Body of pancreas (tissue), 4 donors: ENCODE measurements around the gene TRIM36. TPM values are rescaled to one million over a fixed set of nuclear protein-coding genes. Genes with fewer than 3 reads are reported as not detected.
A peak's percentile ranks its signal among the peaks of the same experiment; 100 is the strongest.

Experiments used
- ATAC-seq: fragments of 150-250 bp; one replicate; pipeline ENCODE4 v1.9.1; 2016
- DNase-seq, 4 donors: peaks; one replicate each; pipeline ENCODE4 v3.0.0-alpha.2; 2019
- H3K27ac ChIP-seq, 4 donors: fragments of 200-600 bp; sonication (generic); 1 replicate in 3 of 4; 2 replicates in 1 of 4; pipeline versions ENCODE4 v1.5.1 to v1.6.1; 2016 to 2019; ENCODE audit warnings: mild to moderate bottlenecking in 1 of 4, mixed read lengths in 1 of 4, moderate library complexity in 1 of 4
- H3K27me3 ChIP-seq, 2 donors: fragments of 200-600 bp; sonication (generic); one replicate each; pipeline ENCODE4 v1.6.0; 2016; ENCODE audit warnings: mild to moderate bottlenecking in 1 of 2
- H3K36me3 ChIP-seq, 2 donors: fragments of 200-600 bp; sonication (generic); replicated peaks in 1 of 2; 2 replicates each; pipeline ENCODE4 v1.5.1; 2016; ENCODE audit warnings: low read depth in 2 of 2; ENCODE audit not compliant: insufficient read depth in 1 of 2
- H3K4me1 ChIP-seq: fragments of 200-600 bp; sonication (generic); one replicate; pipeline ENCODE4 v1.6.0; 2016
- H3K4me3 ChIP-seq, 2 donors: fragments of 200-600 bp; sonication (generic); 1 replicate in 1 of 2; 2 replicates in 1 of 2; pipeline ENCODE4 v1.5.1; 2016 to 2019
- H3K9me3 ChIP-seq, 3 donors: fragments of 200-600 bp; sonication (generic); 1 replicate in 2 of 3; 2 replicates in 1 of 3; pipeline ENCODE4 v1.5.1; 2016
- POLR2A ChIP-seq, 3 donors: fragments of 450-650 bp; IDR thresholded peaks; one replicate each; pipeline ENCODE4 v1.6.1; 2016; ENCODE audit warnings: antibody characterized with exemption in 3 of 3, mild to moderate bottlenecking in 2 of 3
- WGBS, 2 donors: methylation state at CpG; one replicate each; pipeline ENCODE4 v1.1.5; 2017; 5-methylcytosine and 5-hydroxymethylcytosine counted together
- intact Hi-C: fragments of 100-400 bp; cut with DNase I; formaldehyde crosslinking; loops from one replicate; pipeline ENCODE4 v1.15.1; 2023
- total RNA-seq, 2 donors: library from RNA; depleted of rRNA; stranded (reverse); fragments of >200 nt; gene quantifications; one replicate each; pipeline ENCODE4 v1.1.0, GENCODE V29; 2016
- TF ChIP-seq, protein P1 (sequence below), 7 experiments: fragments of 450-650 bp in 4 of 7; fragments of 200-600 bp in 3 of 7; sonication (generic) in 3 of 7; IDR thresholded peaks; one replicate each; pipeline ENCODE4 v1.5.1; 2016 to 2019; ENCODE audit warnings: antibody characterized with exemption in 7 of 7

Gene TRIM36
- total RNA-seq, 2 donors from 2014 or later, result 2.9 to 3.0 TPM

DNA sequence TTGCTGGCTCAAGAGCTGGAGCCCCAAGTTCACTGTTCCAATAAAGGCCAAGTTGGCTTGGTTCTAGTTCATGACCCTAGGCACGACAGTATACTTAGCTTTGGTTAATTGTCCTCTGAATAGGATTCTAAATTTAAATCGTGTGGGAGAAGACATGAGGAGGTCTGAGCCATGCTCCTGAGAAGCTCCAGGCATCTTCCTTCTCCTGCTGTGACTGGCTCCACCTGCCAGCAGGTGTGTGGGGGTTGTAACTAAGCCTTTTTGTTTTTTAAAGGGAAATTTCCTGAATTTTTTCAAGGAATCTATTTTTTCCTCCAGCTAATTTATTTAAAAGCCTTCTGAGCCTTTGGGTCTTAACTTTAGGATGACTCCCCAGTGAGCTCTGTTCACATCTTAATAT lies 20.2 kb upstream of the TRIM36 start:
- TF ChIP-seq, protein P1, sequence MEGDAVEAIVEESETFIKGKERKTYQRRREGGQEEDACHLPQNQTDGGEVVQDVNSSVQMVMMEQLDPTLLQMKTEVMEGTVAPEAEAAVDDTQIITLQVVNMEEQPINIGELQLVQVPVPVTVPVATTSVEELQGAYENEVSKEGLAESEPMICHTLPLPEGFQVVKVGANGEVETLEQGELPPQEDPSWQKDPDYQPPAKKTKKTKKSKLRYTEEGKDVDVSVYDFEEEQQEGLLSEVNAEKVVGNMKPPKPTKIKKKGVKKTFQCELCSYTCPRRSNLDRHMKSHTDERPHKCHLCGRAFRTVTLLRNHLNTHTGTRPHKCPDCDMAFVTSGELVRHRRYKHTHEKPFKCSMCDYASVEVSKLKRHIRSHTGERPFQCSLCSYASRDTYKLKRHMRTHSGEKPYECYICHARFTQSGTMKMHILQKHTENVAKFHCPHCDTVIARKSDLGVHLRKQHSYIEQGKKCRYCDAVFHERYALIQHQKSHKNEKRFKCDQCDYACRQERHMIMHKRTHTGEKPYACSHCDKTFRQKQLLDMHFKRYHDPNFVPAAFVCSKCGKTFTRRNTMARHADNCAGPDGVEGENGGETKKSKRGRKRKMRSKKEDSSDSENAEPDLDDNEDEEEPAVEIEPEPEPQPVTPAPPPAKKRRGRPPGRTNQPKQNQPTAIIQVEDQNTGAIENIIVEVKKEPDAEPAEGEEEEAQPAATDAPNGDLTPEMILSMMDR (IDR thresholded peaks at IDR 0.05), result no peak
- no peak for TF ChIP-seq POLR2A (IDR thresholded peaks at IDR 0.05)
- no peaks in the 10 kb centered on the region for H3K9me3 ChIP-seq
- peaks cover 9% of the 10 kb centered on the region for H3K4me1 ChIP-seq
- H3K27me3 ChIP-seq, result no peaks in the 10 kb centered on the region
- intact Hi-C loops, result no loop called here
- DNase-seq (no peak), ATAC-seq (no peak)
- H3K36me3 ChIP-seq, result no peaks in the 10 kb centered on the region
- 51 to 61% methylated on average over 2 of the region's 2 CpGs for WGBS, 2 donors
- H3K27ac ChIP-seq, result no peak overlapping the region
- H3K4me3 ChIP-seq, result no peak overlapping the region

DNA sequence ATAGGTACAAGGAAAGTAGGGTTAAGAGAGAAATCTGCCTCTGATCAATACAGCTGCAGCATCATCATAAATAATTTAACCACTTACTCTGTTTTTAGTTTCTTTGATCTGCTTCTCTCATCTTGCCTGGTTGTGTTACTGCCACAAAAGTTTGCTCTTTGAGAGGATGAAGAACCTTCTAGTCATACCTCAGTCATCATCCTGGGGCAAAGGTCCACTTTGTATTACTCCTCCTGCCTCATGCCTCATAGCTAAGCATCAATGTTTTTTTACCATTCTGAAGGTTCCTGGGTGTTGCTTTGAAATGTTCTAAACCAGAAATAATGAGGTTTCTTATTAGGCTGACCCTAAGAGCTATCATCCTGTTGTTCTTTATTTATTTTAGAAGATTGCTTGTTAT lies 17.1 kb upstream of the TRIM36 start:
- Histone ChIP-seq H3K27ac (no peak overlapping the region), H3K36me3 (no peaks in the 10 kb centered on the region), H3K4me3 (no peak overlapping the region), H3K27me3 (peaks cover 0 to 13% of the 10 kb centered on the region in 2 donors), H3K4me1 (no peaks in the 10 kb centered on the region), H3K9me3 (no peaks in the 10 kb centered on the region)
- TF ChIP-seq POLR2A (IDR thresholded peaks at IDR 0.05), result no peak
- TF ChIP-seq, protein P1 (IDR thresholded peaks at IDR 0.05), result no peak
- intact Hi-C loops, result no loop called here
- ATAC-seq, result no peak
- DNase-seq, result no peak

DNA sequence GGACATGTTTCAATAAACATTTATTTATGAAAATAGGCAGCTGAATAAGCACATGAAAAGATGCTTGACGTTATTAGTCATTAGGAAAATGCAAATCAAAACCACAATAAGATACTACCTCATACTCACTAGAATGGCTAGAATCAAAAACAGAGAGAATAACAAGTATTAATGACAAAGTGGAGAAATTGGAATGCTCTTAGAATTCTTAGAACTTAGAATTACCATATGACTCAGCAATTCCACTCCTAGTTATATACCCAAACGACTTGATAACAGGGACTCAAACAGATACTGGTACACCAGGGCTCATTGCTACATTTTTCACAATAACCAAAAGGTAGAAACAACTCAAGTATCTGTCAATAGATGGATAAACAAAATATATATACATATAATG lies 15.1 kb upstream of the TRIM36 start:
- Histone ChIP-seq H3K27me3 (peaks cover 0 to 23% of the 10 kb centered on the region in 2 donors), H3K9me3 (no peaks in the 10 kb centered on the region), H3K27ac (no peak overlapping the region), H3K4me3 (no peak overlapping the region), H3K36me3 (no peaks in the 10 kb centered on the region), H3K4me1 (peaks cover 10% of the 10 kb centered on the region)
- WGBS, 2 donors, result 73 to 83% methylated on average over 2 of the region's 2 CpGs
- TF ChIP-seq, protein P1 (IDR thresholded peaks at IDR 0.05), result no peak
- TF ChIP-seq POLR2A (IDR thresholded peaks at IDR 0.05), result no peak
- ATAC-seq (no peak), DNase-seq (no peak)
- intact Hi-C loops, result no loop called here

DNA sequence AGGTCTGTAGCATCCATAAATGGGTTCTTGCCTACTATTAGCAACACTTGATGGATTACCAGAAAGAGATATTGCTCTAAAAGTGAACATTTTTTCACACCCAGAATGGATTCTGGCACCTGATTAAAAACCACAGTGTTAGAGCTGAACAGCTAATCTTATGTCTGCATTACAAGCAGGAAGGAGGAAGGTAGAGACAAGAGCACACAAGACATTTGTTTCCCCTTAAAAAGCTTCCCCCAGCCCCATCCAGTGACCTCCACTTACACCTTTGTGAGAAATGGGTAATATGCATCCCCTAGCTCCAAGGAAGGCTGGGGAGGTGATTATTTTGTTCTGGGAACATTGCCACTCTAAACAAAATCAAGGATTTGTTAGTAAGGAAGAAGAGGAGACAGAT lies 12.0 kb upstream of the TRIM36 start:
- TF ChIP-seq, protein P1 (IDR thresholded peaks at IDR 0.05), result no peak
- no peak for TF ChIP-seq POLR2A (IDR thresholded peaks at IDR 0.05)
- DNase-seq (no peak), ATAC-seq (no peak)
- no peaks in the 10 kb centered on the region for H3K9me3 ChIP-seq
- H3K27ac ChIP-seq, result no peak overlapping the region
- peaks cover 18% of the 10 kb centered on the region for H3K4me1 ChIP-seq
- no peaks in the 10 kb centered on the region for H3K36me3 ChIP-seq
- H3K27me3 ChIP-seq, result peaks cover 0 to 32% of the 10 kb centered on the region in 2 donors
- intact Hi-C loops, result no loop called here
- no peak overlapping the region for H3K4me3 ChIP-seq

DNA sequence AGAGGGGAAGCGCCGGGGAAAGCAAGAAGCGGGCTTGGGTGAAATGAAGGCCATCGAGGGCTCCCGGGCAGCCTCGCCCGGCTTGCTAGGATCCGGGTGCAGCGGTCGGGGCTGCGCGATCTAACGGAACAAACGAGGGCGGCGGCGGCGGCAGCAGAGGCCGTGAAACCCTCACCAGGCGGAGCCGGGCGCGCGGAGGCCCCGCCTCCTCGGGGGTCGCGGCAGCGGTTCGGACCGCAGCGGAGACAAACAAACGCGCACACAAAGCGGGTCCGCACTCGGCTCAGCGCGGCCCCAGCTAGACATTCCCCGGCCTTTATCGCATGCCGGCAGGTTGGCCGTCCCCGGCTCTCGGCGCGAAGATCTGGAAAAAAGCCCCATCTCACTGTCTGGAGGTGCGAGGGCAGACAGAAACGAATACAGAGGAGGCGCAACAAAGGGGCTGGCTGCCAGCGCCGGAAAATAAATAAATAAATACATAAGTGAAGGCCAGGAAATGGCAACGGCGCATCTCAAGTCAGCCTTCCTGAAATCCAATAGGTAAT lies 10.5 kb upstream of the TRIM36 start:
- H3K27ac ChIP-seq, result no peak overlapping the region
- H3K36me3 ChIP-seq, result no peaks in the 10 kb centered on the region
- H3K9me3 ChIP-seq, result no peaks in the 10 kb centered on the region
- peaks cover 18% of the 10 kb centered on the region for H3K4me1 ChIP-seq
- 1 to 2% methylated on average over 37 to 54 of the region's 54 CpGs for WGBS, 2 donors
- H3K4me3 ChIP-seq, result peak overlapping the region; percentile 2 to 38
- H3K27me3 ChIP-seq, result peaks cover 0 to 32% of the 10 kb centered on the region in 2 donors
- intact Hi-C loops, result no loop called here
- ATAC-seq (peak; percentile 70), DNase-seq (peak in 2 of 4 donors; percentile 23 to 41)
- TF ChIP-seq, protein P1 (IDR thresholded peaks at IDR 0.05), result no peak
- TF ChIP-seq POLR2A (IDR thresholded peaks at IDR 0.05), result no peak
